B cell (primary cell): ENCODE data around the gene FZD10. TPM values are rescaled to one million over a fixed set of nuclear protein-coding genes. Genes with fewer than 3 reads are reported as not detected.

Source experiments
- ATAC-seq: fragments of 200-7000 bp; cut with Tn5 transposase; one replicate; pipeline ENCODE4 v1.10.0; 2021; ENCODE audit warnings: low read depth, mild to moderate bottlenecking, moderate number of reproducible peaks, moderate library complexity
- CTCF ChIA-PET: fragments of 350-600 bp; sonication (Branson Sonifier 250); formaldehyde crosslinking; loops from one replicate; lab custom pipeline; 2021; ENCODE audit warnings: antibody characterized with exemption, inconsistent platforms; lab: Charles Lee
- POLR2A ChIA-PET: fragments of 350-600 bp; sonication (Branson Sonifier 250); formaldehyde crosslinking; loops from one replicate; lab custom pipeline; 2021; ENCODE audit warnings: antibody characterized with exemption; lab: Charles Lee
- DNase-seq: peaks from one replicate; pipeline ENCODE4 v3.0.0; 2013
- H2AFZ ChIP-seq: 2 replicates; pipeline ENCODE4 v1.6.1; 2012; ENCODE audit warnings: mild to moderate bottlenecking, low read depth, low read length; ENCODE audit not compliant: insufficient read depth, poor library complexity, severe bottlenecking
- H3K27ac ChIP-seq, 2 donors: 1 replicate in 1 of 2; 2 replicates in 1 of 2; pipeline ENCODE4 v1.5.1; 2012 to 2013; ENCODE audit warnings: low read length in 2 of 2, mild to moderate bottlenecking in 2 of 2, moderate library complexity in 1 of 2
- H3K27me3 ChIP-seq, 4 experiments: fragments of 200-600 bp in 1 of 4; sonication (generic) in 1 of 4; replicated peaks in 1 of 4; 1 replicate in 2 of 4; 2 replicates in 2 of 4; pipeline versions ENCODE4 v1.6.1 to v1.7.0; 2013 to 2016; ENCODE audit warnings: low read length in 3 of 4, mild to moderate bottlenecking in 2 of 4, mixed read lengths in 1 of 4, moderate library complexity in 1 of 4; ENCODE audit not compliant: insufficient read depth in 4 of 4, control insufficient read depth in 3 of 4; ENCODE audit errors: control extremely low read depth in 1 of 4
- H3K36me3 ChIP-seq, 2 experiments: replicated peaks in 1 of 2; 1 replicate in 1 of 2; 2 replicates in 1 of 2; pipeline versions ENCODE4 v1.6.1 to v1.7.1; 2013; ENCODE audit warnings: low read length in 1 of 2; ENCODE audit not compliant: insufficient read depth in 2 of 2, control insufficient read depth in 1 of 2; ENCODE audit errors: control extremely low read depth in 1 of 2, extremely low read depth in 1 of 2
- H3K4me1 ChIP-seq, 2 donors: fragments of 200-600 bp in 1 of 2; sonication (generic) in 1 of 2; 1 replicate in 1 of 2; 2 replicates in 1 of 2; pipeline versions ENCODE4 v1.5.1 to v1.6.1; 2013 to 2017; ENCODE audit warnings: low read length in 2 of 2; ENCODE audit not compliant: control insufficient read depth in 2 of 2, insufficient read depth in 2 of 2
- H3K4me2 ChIP-seq: replicated peaks from 2 replicates; pipeline ENCODE3; 2012; ENCODE audit warnings: mild to moderate bottlenecking, low read depth, low read length; ENCODE audit not compliant: poor library complexity, severe bottlenecking
- H3K4me3 ChIP-seq, 5 experiments: fragments of 200-600 bp in 1 of 5; sonication (generic) in 1 of 5; 1 replicate in 3 of 5; 2 replicates in 2 of 5; pipeline versions ENCODE4 v1.5.1 to v1.7.0; 2011 to 2016; ENCODE audit warnings: low read length in 4 of 5, mild to moderate bottlenecking in 4 of 5, low read depth in 2 of 5, control low read depth in 1 of 5, moderate library complexity in 1 of 5; ENCODE audit not compliant: insufficient read depth in 1 of 5; ENCODE audit errors: control extremely low read depth in 1 of 5, extremely low read depth in 1 of 5
- H3K79me2 ChIP-seq: fragments of 200-600 bp; sonication (generic); one replicate; pipeline ENCODE4 v1.6.0; 2016; ENCODE audit warnings: low read length; ENCODE audit not compliant: control insufficient read depth, insufficient read depth
- H3K9ac ChIP-seq: fragments of 200-600 bp; sonication (generic); 2 replicates; pipeline ENCODE4 v1.6.1; 2017; ENCODE audit warnings: mild to moderate bottlenecking, low read length, moderate library complexity
- H3K9me3 ChIP-seq, 3 donors: one replicate each; pipeline versions ENCODE4 v1.6.1 to v1.7.1; 2013; ENCODE audit warnings: low read length in 2 of 3; ENCODE audit not compliant: control insufficient read depth in 2 of 3, insufficient read depth in 1 of 3; ENCODE audit errors: control extremely low read depth in 1 of 3
- H4K20me1 ChIP-seq: 2 replicates; pipeline ENCODE4 v1.6.0; 2012; ENCODE audit warnings: mild to moderate bottlenecking, low read length; ENCODE audit not compliant: insufficient read depth, control insufficient read depth, poor library complexity, severe bottlenecking
- H3K27ac Mint-ChIP-seq: one replicate; pipeline ENCODE4 v1.8.0; 2021; ENCODE audit warnings: mixed read lengths
- H3K27me3 Mint-ChIP-seq: one replicate; pipeline ENCODE4 v1.8.0; 2021; ENCODE audit warnings: mixed read lengths
- H3K4me1 Mint-ChIP-seq: one replicate; pipeline ENCODE4 v1.8.0; 2021; ENCODE audit warnings: mixed read lengths
- H3K4me3 Mint-ChIP-seq: one replicate; pipeline ENCODE4 v1.8.0; 2021; ENCODE audit warnings: mixed read lengths
- H3K9me3 Mint-ChIP-seq: one replicate; pipeline ENCODE4 v1.8.0; 2022; ENCODE audit warnings: mixed read lengths; ENCODE audit not compliant: insufficient read depth
- EZH2 ChIP-seq: IDR thresholded peaks from 2 replicates; pipeline ENCODE4 v1.6.1; 2012; ENCODE audit warnings: borderline replicate concordance, low read depth, mild to moderate bottlenecking, moderate library complexity, low read length; ENCODE audit not compliant: insufficient read depth, poor library complexity, severe bottlenecking
- WGBS: methylation state at CpG from one replicate; pipeline ENCODE4 v1.1.5; 2013; ENCODE audit warnings: missing lambda C conversion rate; ENCODE audit not compliant: insufficient coverage; 5-methylcytosine and 5-hydroxymethylcytosine counted together
- intact Hi-C: fragments of 100-400 bp; cut with micrococcal nuclease; formaldehyde crosslinking; loops from one replicate; pipeline ENCODE4 v1.10.0; 2022
- polyA plus RNA-seq: library from polyadenylated mRNA; depleted of rRNA; stranded (reverse); fragments of >200 nt; gene quantifications from 2 replicates; pipeline ENCODE4 v1.2.3, GENCODE V29; 2012
- total RNA-seq, 2 donors: library from RNA; stranded (reverse); fragments of 120-200 nt in 1 of 2; gene quantifications; 1 replicate in 1 of 2; 2 replicates in 1 of 2; pipeline versions ENCODE4 v1.2.3 to v1.2.4, GENCODE V29; 2013 to 2022
- TF ChIP-seq, protein P1 (sequence below): fragments of 200-600 bp; IDR thresholded peaks from one replicate; pipeline ENCODE4 v1.8.0; 2022; ENCODE audit warnings: antibody characterized with exemption, mild to moderate bottlenecking

FZD10 gene
- total and polyA plus RNA-seq, 2 donors (not counting 1 experiment from before 2014, with no cell fraction given): not detected

DNA sequence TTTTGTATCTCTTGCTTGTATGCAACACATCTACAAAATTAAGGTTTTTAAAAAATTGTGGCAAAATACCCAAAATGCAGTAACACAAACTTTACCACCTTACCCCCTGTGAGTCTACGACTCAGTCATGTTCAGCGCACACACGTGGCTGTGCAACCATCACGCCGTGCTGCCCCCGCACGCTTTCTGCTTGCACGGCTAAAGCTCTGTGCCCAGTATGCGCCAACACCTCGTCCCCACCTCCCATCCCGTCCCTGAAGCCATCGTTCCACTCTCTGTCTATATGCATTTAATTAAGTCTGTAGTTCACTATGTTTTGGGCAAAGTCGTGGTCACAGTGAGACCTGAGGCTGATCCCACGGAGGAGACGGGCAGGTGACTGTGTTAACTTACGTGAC lies 36.4 kb downstream of the FZD10 start:
- Histone ChIP-seq H4K20me1 (no peaks in the 10 kb centered on the region), H3K36me3 (no peaks in the 10 kb centered on the region), H3K4me2 (no peak overlapping the region), H3K27ac (no peak overlapping the region), H3K4me1 (no peaks in the 10 kb centered on the region), H2AFZ (no peak overlapping the region), H3K27me3 (peaks cover 0 to 3% (median 0%) of the 10 kb centered on the region in 4 experiments), H3K9me3 (peaks cover 0 to 41% (median 0%) of the 10 kb centered on the region in 3 donors), H3K9ac (no peak overlapping the region), H3K4me3 (no peak overlapping the region), H3K79me2 (no peaks in the 10 kb centered on the region)
- CTCF ChIA-PET: no interaction called here
- Mint-ChIP-seq H3K4me1 (no peaks in the 10 kb centered on the region), H3K4me3 (no peak overlapping the region), H3K27ac (no peak overlapping the region), H3K9me3 (no peaks in the 10 kb centered on the region), H3K27me3 (no peaks in the 10 kb centered on the region)
- DNase-seq: no peak
- no peak for TF ChIP-seq EZH2
- TF ChIP-seq, protein P1, sequence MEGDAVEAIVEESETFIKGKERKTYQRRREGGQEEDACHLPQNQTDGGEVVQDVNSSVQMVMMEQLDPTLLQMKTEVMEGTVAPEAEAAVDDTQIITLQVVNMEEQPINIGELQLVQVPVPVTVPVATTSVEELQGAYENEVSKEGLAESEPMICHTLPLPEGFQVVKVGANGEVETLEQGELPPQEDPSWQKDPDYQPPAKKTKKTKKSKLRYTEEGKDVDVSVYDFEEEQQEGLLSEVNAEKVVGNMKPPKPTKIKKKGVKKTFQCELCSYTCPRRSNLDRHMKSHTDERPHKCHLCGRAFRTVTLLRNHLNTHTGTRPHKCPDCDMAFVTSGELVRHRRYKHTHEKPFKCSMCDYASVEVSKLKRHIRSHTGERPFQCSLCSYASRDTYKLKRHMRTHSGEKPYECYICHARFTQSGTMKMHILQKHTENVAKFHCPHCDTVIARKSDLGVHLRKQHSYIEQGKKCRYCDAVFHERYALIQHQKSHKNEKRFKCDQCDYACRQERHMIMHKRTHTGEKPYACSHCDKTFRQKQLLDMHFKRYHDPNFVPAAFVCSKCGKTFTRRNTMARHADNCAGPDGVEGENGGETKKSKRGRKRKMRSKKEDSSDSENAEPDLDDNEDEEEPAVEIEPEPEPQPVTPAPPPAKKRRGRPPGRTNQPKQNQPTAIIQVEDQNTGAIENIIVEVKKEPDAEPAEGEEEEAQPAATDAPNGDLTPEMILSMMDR: no peak
- POLR2A ChIA-PET: no interaction called here
- WGBS: 90% methylated on average over 13 of the region's 16 CpGs
- intact Hi-C loops: no loop called here
- ATAC-seq: no peak

DNA sequence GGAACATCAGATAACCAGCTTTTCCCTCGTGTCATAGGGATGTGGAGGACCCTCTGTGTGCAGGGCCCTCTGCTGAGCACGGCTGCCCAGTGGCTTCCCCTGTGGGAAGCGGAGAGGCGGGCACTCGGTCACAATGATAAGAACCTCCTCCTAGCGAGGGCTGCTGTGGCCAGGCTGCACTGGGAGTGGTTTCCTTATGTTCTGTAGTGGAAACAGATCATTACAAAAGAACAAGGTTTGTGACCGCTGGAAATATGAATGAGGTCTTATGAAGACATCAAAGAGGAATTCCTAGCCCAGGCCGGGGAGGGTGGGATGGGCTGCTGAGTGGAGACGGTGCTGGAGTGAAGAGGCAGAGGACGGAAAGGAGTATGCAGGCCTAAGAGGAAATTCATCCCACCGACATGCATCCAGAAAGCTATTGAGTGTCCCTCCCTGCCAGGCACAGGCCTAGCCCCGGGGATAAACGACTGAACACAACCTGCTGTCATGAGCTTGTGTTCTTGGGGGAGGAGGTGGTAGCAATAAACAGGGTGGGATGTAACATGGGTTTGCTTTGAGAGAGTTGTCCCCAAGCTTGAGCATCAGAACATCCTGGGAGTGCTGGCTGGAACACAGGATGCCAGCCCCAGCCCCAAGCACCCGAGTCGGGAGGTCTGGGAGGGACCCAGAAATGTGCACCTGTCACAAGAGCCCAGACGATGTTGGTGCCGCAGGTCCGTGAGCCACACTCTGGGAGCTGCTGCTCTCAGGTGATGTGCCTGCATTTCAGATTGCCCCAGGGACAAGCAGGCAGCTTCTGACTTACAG lies 37.5 kb downstream of the FZD10 start:
- CTCF ChIA-PET: no interaction called here
- Histone ChIP-seq H3K27me3 (peaks cover 0 to 3% (median 0%) of the 10 kb centered on the region in 4 experiments), H3K79me2 (no peaks in the 10 kb centered on the region), H3K9ac (no peak overlapping the region), H3K9me3 (peaks cover 0 to 43% (median 0%) of the 10 kb centered on the region in 3 donors), H3K4me3 (no peak overlapping the region), H2AFZ (no peak overlapping the region), H4K20me1 (no peaks in the 10 kb centered on the region), H3K4me1 (no peaks in the 10 kb centered on the region), H3K27ac (no peak overlapping the region), H3K4me2 (no peak overlapping the region), H3K36me3 (no peaks in the 10 kb centered on the region)
- ATAC-seq (no peak), DNase-seq (no peak)
- no peak for TF ChIP-seq EZH2
- TF ChIP-seq, protein P1: no peak
- intact Hi-C loops: no loop called here
- no peaks in the 10 kb centered on the region for H3K27me3 Mint-ChIP-seq
- no peaks in the 10 kb centered on the region for H3K4me1 Mint-ChIP-seq
- no peak overlapping the region for H3K27ac Mint-ChIP-seq
- H3K9me3 Mint-ChIP-seq: no peaks in the 10 kb centered on the region
- H3K4me3 Mint-ChIP-seq: no peak overlapping the region
- POLR2A ChIA-PET: no interaction called here
- WGBS: 61% methylated on average over 16 of the region's 18 CpGs
